IMR-90 (cell line): ENCODE data around the gene UTF1. TPM values are rescaled to one million over a fixed set of nuclear protein-coding genes. Genes with fewer than 3 reads are reported as not detected.

Experiments
- ATAC-seq: fragments of 200-7000 bp; cut with Tn5 transposase; 2 replicates; pipeline ENCODE4 v1.9.1; 2020; ENCODE audit warnings: low read depth, mild to moderate bottlenecking, moderate library complexity
- BruUV-seq: library from RNA; stranded (reverse); fragments of 400-500 nt; replicated peaks from 2 replicates; lab custom pipeline; 2021; lab: Mats Ljungman, UMichigan
- CTCF ChIA-PET: fragments of 300-600 bp; formaldehyde crosslinking; extraction: SDS; loops from one replicate; lab custom pipeline; 2021; ENCODE audit warnings: antibody characterized with exemption; lab: Yijun Ruan, JAX
- POLR2A ChIA-PET: fragments of 300-600 bp; sonication (Branson Sonifier 250); formaldehyde crosslinking; loops from one replicate; lab custom pipeline; 2022; ENCODE audit warnings: antibody characterized with exemption; ENCODE audit not compliant: unreplicated experiment; lab: Charles Lee
- DNase-seq: peaks from one replicate; pipeline ENCODE4 v3.0.0; 2013
- H2AFZ ChIP-seq: replicated peaks from 2 replicates; pipeline ENCODE3; 2013; ENCODE audit warnings: low read length, mild to moderate bottlenecking; ENCODE audit not compliant: poor library complexity
- H2AK5ac ChIP-seq: 2 replicates; pipeline ENCODE4 v1.6.1; 2013; ENCODE audit warnings: low read depth, low read length, inconsistent platforms
- H2AK9ac ChIP-seq: replicated peaks from 2 replicates; pipeline ENCODE3; 2013; ENCODE audit warnings: mild to moderate bottlenecking, low read depth, low read length, moderate library complexity; ENCODE audit not compliant: poor library complexity
- H2BK120ac ChIP-seq: 2 replicates; pipeline ENCODE4 v1.6.1; 2013; ENCODE audit warnings: low read depth, low read length, inconsistent platforms
- H2BK15ac ChIP-seq: 3 replicates; pipeline ENCODE4 v1.6.1; 2013; ENCODE audit warnings: low read depth, low read length, inconsistent platforms
- H2BK20ac ChIP-seq: 2 replicates; pipeline ENCODE4 v1.6.1; 2013; ENCODE audit warnings: low read depth, mild to moderate bottlenecking, inconsistent platforms, low read length, moderate library complexity
- H2BK5ac ChIP-seq: 2 replicates; pipeline ENCODE4 v1.6.1; 2013; ENCODE audit warnings: mild to moderate bottlenecking, low read depth, low read length, inconsistent platforms; ENCODE audit not compliant: poor library complexity, severe bottlenecking
- H3K14ac ChIP-seq: replicated peaks from 2 replicates; pipeline ENCODE4 v1.6.1; 2013; ENCODE audit warnings: low read depth, low read length, inconsistent platforms
- H3K18ac ChIP-seq: 2 replicates; pipeline ENCODE4 v1.6.1; 2013; ENCODE audit warnings: low read depth, low read length, control low read depth
- H3K23ac ChIP-seq: 2 replicates; pipeline ENCODE4 v1.6.1; 2013; ENCODE audit warnings: low read depth, low read length, inconsistent platforms
- H3K27ac ChIP-seq: 2 replicates; pipeline ENCODE4 v1.5.1; 2013; ENCODE audit warnings: mild to moderate bottlenecking, control low read depth, low read length; ENCODE audit not compliant: insufficient read depth
- H3K27me3 ChIP-seq: 2 replicates; pipeline ENCODE4 v1.6.1; 2013; ENCODE audit warnings: low read length; ENCODE audit not compliant: control insufficient read depth, insufficient read depth
- H3K36me3 ChIP-seq: 2 replicates; pipeline ENCODE4 v1.6.1; 2013; ENCODE audit warnings: low read length, mixed read lengths; ENCODE audit not compliant: control insufficient read depth, insufficient read depth
- H3K4ac ChIP-seq: 2 replicates; pipeline ENCODE4 v1.6.1; 2013; ENCODE audit warnings: low read depth, low read length, inconsistent platforms
- H3K4me1 ChIP-seq: 2 replicates; pipeline ENCODE4 v1.6.1; 2013; ENCODE audit warnings: low read length, mixed read lengths; ENCODE audit not compliant: control insufficient read depth, insufficient read depth
- H3K4me2 ChIP-seq: 2 replicates; pipeline ENCODE4 v1.6.1; 2013; ENCODE audit warnings: low read depth, mild to moderate bottlenecking, control low read depth, low read length, moderate library complexity
- H3K4me3 ChIP-seq: 2 replicates; pipeline ENCODE4 v1.5.1; 2013; ENCODE audit warnings: low read depth, mild to moderate bottlenecking, control low read depth, low read length, moderate library complexity; ENCODE audit not compliant: insufficient read depth
- H3K56ac ChIP-seq: 2 replicates; pipeline ENCODE4 v1.6.1; 2013; ENCODE audit warnings: low read length, inconsistent platforms; ENCODE audit not compliant: insufficient read depth; ENCODE audit errors: extremely low read depth
- H3K79me1 ChIP-seq, 2 experiments: 2 replicates each; pipeline ENCODE4 v1.6.1; 2013; ENCODE audit warnings: low read length in 2 of 2, inconsistent platforms in 1 of 2, low read depth in 1 of 2
- H3K9ac ChIP-seq: 2 replicates; pipeline ENCODE4 v1.6.1; 2013; ENCODE audit warnings: low read depth, low read length, control low read depth
- H3K9me1 ChIP-seq: 2 replicates; pipeline ENCODE4 v1.6.1; 2013; ENCODE audit warnings: low read length, inconsistent platforms; ENCODE audit not compliant: insufficient read depth
- H3K9me3 ChIP-seq: 2 replicates; pipeline ENCODE4 v1.6.1; 2013; ENCODE audit warnings: low read length; ENCODE audit not compliant: control insufficient read depth, insufficient read depth
- H4K20me1 ChIP-seq: 2 replicates; pipeline ENCODE4 v1.6.1; 2013; ENCODE audit warnings: low read length, inconsistent platforms; ENCODE audit not compliant: insufficient read depth
- H4K5ac ChIP-seq: 2 replicates; pipeline ENCODE4 v1.6.1; 2013; ENCODE audit warnings: mild to moderate bottlenecking, low read depth, low read length, control low read depth
- H4K8ac ChIP-seq, 2 experiments: 2 replicates each; pipeline ENCODE4 v1.6.1; 2013; ENCODE audit warnings: low read depth in 2 of 2, low read length in 2 of 2, control low read depth in 1 of 2, inconsistent platforms in 1 of 2
- H4K91ac ChIP-seq: 2 replicates; pipeline ENCODE4 v1.6.1; 2013; ENCODE audit warnings: low read depth, low read length, inconsistent platforms; ENCODE audit not compliant: insufficient read depth
- CEBPB ChIP-seq: IDR thresholded peaks from 2 replicates; pipeline ENCODE4 v1.6.1; 2012; ENCODE audit warnings: low read depth, low read length, improper control_type of control experiment
- CHD1 ChIP-seq: IDR thresholded peaks from 2 replicates; pipeline ENCODE4 v1.6.1; 2012; ENCODE audit warnings: low read depth, low read length, improper control_type of control experiment
- CTCF ChIP-seq: conservative IDR thresholded peaks from 2 replicates; pipeline ENCODE4 v1.5.1; 2012; ENCODE audit warnings: mild to moderate bottlenecking, low read depth, low read length, improper control_type of control experiment
- ELK1 ChIP-seq: fragments of 150-350 bp; IDR thresholded peaks from 2 replicates; pipeline ENCODE4 v1.6.1; 2016; ENCODE audit warnings: low read depth, mild to moderate bottlenecking, low read length, moderate library complexity, borderline replicate concordance
- MAZ ChIP-seq: IDR thresholded peaks from 2 replicates; pipeline ENCODE4 v1.6.1; 2012; ENCODE audit warnings: low read depth, mild to moderate bottlenecking, low read length, improper control_type of control experiment, moderate library complexity, borderline replicate concordance
- MXI1 ChIP-seq: IDR thresholded peaks from 2 replicates; pipeline ENCODE4 v1.6.1; 2012; ENCODE audit warnings: low read depth, mild to moderate bottlenecking, low read length, moderate library complexity, borderline replicate concordance
- NFE2L2 ChIP-seq: fragments of 150-350 bp; IDR thresholded peaks from 2 replicates; pipeline ENCODE4 v1.6.1; 2016; ENCODE audit warnings: low read depth, mild to moderate bottlenecking, low read length
- RAD21 ChIP-seq: IDR thresholded peaks from 2 replicates; pipeline ENCODE4 v1.6.1; 2012; ENCODE audit warnings: low read length, improper control_type of control experiment
- RCOR1 ChIP-seq: IDR thresholded peaks from 2 replicates; pipeline ENCODE4 v1.6.1; 2012; ENCODE audit warnings: mild to moderate bottlenecking, low read length, improper control_type of control experiment; ENCODE audit not compliant: insufficient replicate concordance
- SMC3 ChIP-seq: fragments of 150-350 bp; IDR thresholded peaks from 2 replicates; pipeline ENCODE4 v1.6.1; 2016; ENCODE audit warnings: low read depth, mild to moderate bottlenecking, antibody characterized with exemption, low read length, moderate library complexity
- WGBS, 2 experiments: methylation state at CpG; one replicate each; pipeline versions ENCODE4 v1.1.5 to v1.1.7; 2013; ENCODE audit warnings: missing lambda C conversion rate in 2 of 2; ENCODE audit not compliant: insufficient read length in 1 of 2; ENCODE audit errors: extremely low coverage in 2 of 2; 5-methylcytosine and 5-hydroxymethylcytosine counted together
- dilution Hi-C: fragments of 300-500 bp; cut with HindIII; formaldehyde crosslinking; loops from one replicate; pipeline ENCODE4 v1.14.3; 2018; ENCODE audit warnings: low sequenced_read_pairs; ENCODE audit not compliant: unreplicated experiment
- in situ Hi-C: fragments of 300-500 bp; cut with MboI; formaldehyde crosslinking; loops from 3 replicates; pipeline ENCODE4 v1.14.3; 2019; ENCODE audit warnings: low sequenced_read_pairs, inconsistent platforms, mixed read lengths
- intact Hi-C: fragments of 100-400 bp; cut with micrococcal nuclease; formaldehyde crosslinking; loops from 2 replicates; pipeline ENCODE4 v1.10.0; 2022
- polyA plus RNA-seq, 3 experiments: library from polyadenylated mRNA; depleted of rRNA; stranded (reverse); fragments of >200 nt; gene quantifications; 2 replicates each; pipeline ENCODE4 v1.2.3, GENCODE V29; 2012; ENCODE audit warnings: low replicate concordance in 1 of 3
- total RNA-seq: library from RNA; depleted of rRNA; stranded (reverse); fragments of >200 nt; gene quantifications from 2 replicates; pipeline ENCODE4 v1.2.3, GENCODE V29; 2012

UTF1 gene
- total and polyA plus RNA-seq, 2 of the 4 experiments (the other 2 are of a cell fraction), result not detected

GRCh38 chr10:133208466-133208865 lies 21.6 kb upstream of the UTF1 start:
- H3K4me3 ChIP-seq, result no peak overlapping the region
- POLR2A ChIA-PET, result no interaction called here
- H3K4me1 ChIP-seq, result no peaks in the 10 kb centered on the region
- H2AFZ ChIP-seq, result no peak overlapping the region
- H3K4ac ChIP-seq, result no peak overlapping the region
- no peak overlapping the region for H2BK120ac ChIP-seq
- H2BK20ac ChIP-seq, result no peak overlapping the region
- H3K27ac ChIP-seq, result no peak overlapping the region
- H3K79me1 ChIP-seq, result no peaks in the 10 kb centered on the region
- H3K4me2 ChIP-seq, result no peak overlapping the region
- no peaks in the 10 kb centered on the region for H3K36me3 ChIP-seq
- H3K56ac ChIP-seq, result no peak overlapping the region
- H2BK15ac ChIP-seq, result no peak overlapping the region
- ATAC-seq, result no peak
- no peak overlapping the region for H3K23ac ChIP-seq
- no peaks in the 10 kb centered on the region for H4K20me1 ChIP-seq
- H3K9me3 ChIP-seq, result no peaks in the 10 kb centered on the region
- H4K5ac ChIP-seq, result no peak overlapping the region
- no TSS peak for BruUV-seq
- H4K91ac ChIP-seq, result no peak overlapping the region
- H3K9ac ChIP-seq, result no peak overlapping the region
- H3K9me1 ChIP-seq, result no peaks in the 10 kb centered on the region
- H3K27me3 ChIP-seq, result no peaks in the 10 kb centered on the region
- no peak overlapping the region for H4K8ac ChIP-seq
- dilution Hi-C loops, result no loop called here
- intact Hi-C loops, result no loop called here
- CTCF ChIA-PET, result no interaction called here
- in situ Hi-C loops, result no loop called here
- TF ChIP-seq MXI1, result no peak
- TF ChIP-seq RAD21, result no peak
- no peak for TF ChIP-seq MAZ
- TF ChIP-seq SMC3, result no peak
- TF ChIP-seq RCOR1, result no peak
- TF ChIP-seq NFE2L2, result no peak
- no peak for TF ChIP-seq ELK1
- TF ChIP-seq CTCF, result no peak
- TF ChIP-seq CHD1, result no peak
- TF ChIP-seq CEBPB, result no peak
- 88% methylated on average over 6 of the region's 18 CpGs; no CpG with 5 or more reads in 1 of the 2 experiments for WGBS, 2 experiments
- no peak overlapping the region for H3K18ac ChIP-seq
- no peak overlapping the region for H2BK5ac ChIP-seq
- H2AK5ac ChIP-seq, result no peak overlapping the region
- peak overlapping the region; percentile 42 for H2AK9ac ChIP-seq
- no peak for DNase-seq
- H3K14ac ChIP-seq, result no peak overlapping the region
